GM23338 (cell line): ENCODE data around the gene MAPRE3.

Experiments
- CREB1 ChIP-seq: fragments of 250-450 bp; sonication (Bioruptor Pico); IDR thresholded peaks from 2 replicates; pipeline ENCODE4 v1.5.0; 2020; ENCODE audit warnings: low read depth, mild to moderate bottlenecking, moderate library complexity
- EZH2 ChIP-seq: fragments of 200-600 bp; sonication (generic); IDR thresholded peaks from one replicate; pipeline ENCODE4 v1.8.0; 2017; ENCODE audit warnings: antibody characterized with exemption, mild to moderate bottlenecking, low read depth; ENCODE audit not compliant: unreplicated experiment
- EZH2phosphoT487 ChIP-seq: fragments of 200-600 bp; sonication (generic); IDR thresholded peaks from one replicate; pipeline ENCODE4 v1.8.1; 2018; ENCODE audit warnings: antibody characterized with exemption; ENCODE audit not compliant: unreplicated experiment
- JUNB ChIP-seq: IDR thresholded peaks from one replicate; pipeline ENCODE4 v1.6.1; 2016; ENCODE audit warnings: antibody characterized with exemption; ENCODE audit not compliant: unreplicated experiment
- NANOG ChIP-seq: IDR thresholded peaks from 2 replicates; pipeline ENCODE4 v1.6.1; 2016; ENCODE audit warnings: antibody characterized with exemption, borderline replicate concordance
- POLR2AphosphoS5 ChIP-seq: IDR thresholded peaks from 2 replicates; pipeline ENCODE4 v1.6.1; 2016; ENCODE audit warnings: antibody characterized with exemption, low read depth
- STAT1 ChIP-seq: IDR thresholded peaks from one replicate; pipeline ENCODE4 v1.6.1; 2016; ENCODE audit warnings: antibody characterized with exemption; ENCODE audit not compliant: unreplicated experiment
- ZNF114 ChIP-seq: fragments of 250-450 bp; sonication (Bioruptor Pico); IDR thresholded peaks from 2 replicates; pipeline ENCODE4 v1.5.0; 2020; ENCODE audit warnings: mild to moderate bottlenecking, moderate library complexity
- TF ChIP-seq, protein P1 (sequence below), 2 experiments: fragments of 200-600 bp in 1 of 2; sonication (generic) in 1 of 2; conservative IDR thresholded peaks; 2 replicates each; pipeline versions ENCODE4 v1.5.1 to v1.6.1; 2016 to 2017; ENCODE audit warnings: antibody characterized with exemption in 2 of 2, low read depth in 2 of 2, mild to moderate bottlenecking in 2 of 2, moderate library complexity in 1 of 2
- TF ChIP-seq, protein P2 (sequence below): fragments of 250-450 bp; sonication (Bioruptor Pico); IDR thresholded peaks from 2 replicates; pipeline ENCODE4 v1.5.0; 2020; ENCODE audit warnings: mild to moderate bottlenecking, moderate library complexity
- TF ChIP-seq, protein P3 (sequence below): IDR thresholded peaks from one replicate; pipeline ENCODE4 v1.6.1; 2018; ENCODE audit warnings: antibody characterized with exemption; ENCODE audit not compliant: unreplicated experiment
- TF ChIP-seq, protein P4 (sequence below): IDR thresholded peaks from 2 replicates; pipeline ENCODE4 v1.6.1; 2016; ENCODE audit warnings: antibody characterized with exemption

DNA sequence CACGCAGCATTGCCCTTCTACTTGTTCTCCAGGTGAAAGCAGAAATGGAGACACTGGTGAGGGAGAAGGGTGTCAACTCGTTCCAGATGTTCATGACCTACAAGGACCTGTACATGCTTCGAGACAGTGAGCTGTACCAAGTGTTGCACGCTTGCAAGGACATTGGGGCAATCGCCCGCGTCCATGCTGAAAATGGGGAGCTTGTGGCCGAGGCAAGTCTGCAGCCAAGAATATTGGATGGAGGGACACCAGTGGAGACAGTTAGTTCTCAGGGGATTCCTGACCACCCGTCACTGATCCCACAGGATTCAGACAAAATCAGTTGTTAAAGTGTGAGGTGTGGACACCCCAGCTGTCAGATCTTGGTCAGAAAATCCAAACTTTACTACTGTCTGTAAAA, 43.2 kb upstream of the MAPRE3 start:
- no peak for TF ChIP-seq POLR2AphosphoS5
- TF ChIP-seq, protein P1, sequence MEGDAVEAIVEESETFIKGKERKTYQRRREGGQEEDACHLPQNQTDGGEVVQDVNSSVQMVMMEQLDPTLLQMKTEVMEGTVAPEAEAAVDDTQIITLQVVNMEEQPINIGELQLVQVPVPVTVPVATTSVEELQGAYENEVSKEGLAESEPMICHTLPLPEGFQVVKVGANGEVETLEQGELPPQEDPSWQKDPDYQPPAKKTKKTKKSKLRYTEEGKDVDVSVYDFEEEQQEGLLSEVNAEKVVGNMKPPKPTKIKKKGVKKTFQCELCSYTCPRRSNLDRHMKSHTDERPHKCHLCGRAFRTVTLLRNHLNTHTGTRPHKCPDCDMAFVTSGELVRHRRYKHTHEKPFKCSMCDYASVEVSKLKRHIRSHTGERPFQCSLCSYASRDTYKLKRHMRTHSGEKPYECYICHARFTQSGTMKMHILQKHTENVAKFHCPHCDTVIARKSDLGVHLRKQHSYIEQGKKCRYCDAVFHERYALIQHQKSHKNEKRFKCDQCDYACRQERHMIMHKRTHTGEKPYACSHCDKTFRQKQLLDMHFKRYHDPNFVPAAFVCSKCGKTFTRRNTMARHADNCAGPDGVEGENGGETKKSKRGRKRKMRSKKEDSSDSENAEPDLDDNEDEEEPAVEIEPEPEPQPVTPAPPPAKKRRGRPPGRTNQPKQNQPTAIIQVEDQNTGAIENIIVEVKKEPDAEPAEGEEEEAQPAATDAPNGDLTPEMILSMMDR (conservative IDR thresholded peaks at IDR 0.05; ENCODE audit: low read depth in 2 of 2): no peak
- no peak for TF ChIP-seq CREB1
- TF ChIP-seq, protein P2, sequence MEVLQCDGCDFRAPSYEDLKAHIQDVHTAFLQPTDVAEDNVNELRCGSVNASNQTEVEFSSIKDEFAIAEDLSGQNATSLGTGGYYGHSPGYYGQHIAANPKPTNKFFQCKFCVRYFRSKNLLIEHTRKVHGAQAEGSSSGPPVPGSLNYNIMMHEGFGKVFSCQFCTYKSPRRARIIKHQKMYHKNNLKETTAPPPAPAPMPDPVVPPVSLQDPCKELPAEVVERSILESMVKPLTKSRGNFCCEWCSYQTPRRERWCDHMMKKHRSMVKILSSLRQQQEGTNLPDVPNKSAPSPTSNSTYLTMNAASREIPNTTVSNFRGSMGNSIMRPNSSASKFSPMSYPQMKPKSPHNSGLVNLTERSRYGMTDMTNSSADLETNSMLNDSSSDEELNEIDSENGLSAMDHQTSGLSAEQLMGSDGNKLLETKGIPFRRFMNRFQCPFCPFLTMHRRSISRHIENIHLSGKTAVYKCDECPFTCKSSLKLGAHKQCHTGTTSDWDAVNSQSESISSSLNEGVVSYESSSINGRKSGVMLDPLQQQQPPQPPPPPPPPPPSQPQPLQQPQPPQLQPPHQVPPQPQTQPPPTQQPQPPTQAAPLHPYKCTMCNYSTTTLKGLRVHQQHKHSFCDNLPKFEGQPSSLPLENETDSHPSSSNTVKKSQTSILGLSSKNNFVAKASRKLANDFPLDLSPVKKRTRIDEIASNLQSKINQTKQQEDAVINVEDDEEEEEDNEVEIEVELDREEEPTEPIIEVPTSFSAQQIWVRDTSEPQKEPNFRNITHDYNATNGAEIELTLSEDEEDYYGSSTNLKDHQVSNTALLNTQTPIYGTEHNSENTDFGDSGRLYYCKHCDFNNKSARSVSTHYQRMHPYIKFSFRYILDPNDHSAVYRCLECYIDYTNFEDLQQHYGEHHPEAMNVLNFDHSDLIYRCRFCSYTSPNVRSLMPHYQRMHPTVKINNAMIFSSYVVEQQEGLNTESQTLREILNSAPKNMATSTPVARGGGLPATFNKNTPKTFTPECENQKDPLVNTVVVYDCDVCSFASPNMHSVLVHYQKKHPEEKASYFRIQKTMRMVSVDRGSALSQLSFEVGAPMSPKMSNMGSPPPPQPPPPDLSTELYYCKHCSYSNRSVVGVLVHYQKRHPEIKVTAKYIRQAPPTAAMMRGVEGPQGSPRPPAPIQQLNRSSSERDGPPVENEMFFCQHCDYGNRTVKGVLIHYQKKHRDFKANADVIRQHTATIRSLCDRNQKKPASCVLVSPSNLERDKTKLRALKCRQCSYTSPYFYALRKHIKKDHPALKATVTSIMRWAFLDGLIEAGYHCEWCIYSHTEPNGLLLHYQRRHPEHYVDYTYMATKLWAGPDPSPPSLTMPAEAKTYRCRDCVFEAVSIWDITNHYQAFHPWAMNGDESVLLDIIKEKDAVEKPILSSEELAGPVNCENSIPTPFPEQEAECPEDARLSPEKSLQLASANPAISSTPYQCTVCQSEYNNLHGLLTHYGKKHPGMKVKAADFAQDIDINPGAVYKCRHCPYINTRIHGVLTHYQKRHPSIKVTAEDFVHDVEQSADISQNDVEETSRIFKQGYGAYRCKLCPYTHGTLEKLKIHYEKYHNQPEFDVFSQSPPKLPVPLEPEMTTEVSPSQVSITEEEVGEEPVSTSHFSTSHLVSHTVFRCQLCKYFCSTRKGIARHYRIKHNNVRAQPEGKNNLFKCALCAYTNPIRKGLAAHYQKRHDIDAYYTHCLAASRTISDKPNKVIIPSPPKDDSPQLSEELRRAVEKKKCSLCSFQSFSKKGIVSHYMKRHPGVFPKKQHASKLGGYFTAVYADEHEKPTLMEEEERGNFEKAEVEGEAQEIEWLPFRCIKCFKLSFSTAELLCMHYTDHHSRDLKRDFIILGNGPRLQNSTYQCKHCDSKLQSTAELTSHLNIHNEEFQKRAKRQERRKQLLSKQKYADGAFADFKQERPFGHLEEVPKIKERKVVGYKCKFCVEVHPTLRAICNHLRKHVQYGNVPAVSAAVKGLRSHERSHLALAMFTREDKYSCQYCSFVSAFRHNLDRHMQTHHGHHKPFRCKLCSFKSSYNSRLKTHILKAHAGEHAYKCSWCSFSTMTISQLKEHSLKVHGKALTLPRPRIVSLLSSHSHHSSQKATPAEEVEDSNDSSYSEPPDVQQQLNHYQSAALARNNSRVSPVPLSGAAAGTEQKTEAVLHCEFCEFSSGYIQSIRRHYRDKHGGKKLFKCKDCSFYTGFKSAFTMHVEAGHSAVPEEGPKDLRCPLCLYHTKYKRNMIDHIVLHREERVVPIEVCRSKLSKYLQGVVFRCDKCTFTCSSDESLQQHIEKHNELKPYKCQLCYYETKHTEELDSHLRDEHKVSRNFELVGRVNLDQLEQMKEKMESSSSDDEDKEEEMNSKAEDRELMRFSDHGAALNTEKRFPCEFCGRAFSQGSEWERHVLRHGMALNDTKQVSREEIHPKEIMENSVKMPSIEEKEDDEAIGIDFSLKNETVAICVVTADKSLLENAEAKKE (CRISPR knock-in tag): no peak
- no peak for TF ChIP-seq EZH2
- TF ChIP-seq, protein P3, sequence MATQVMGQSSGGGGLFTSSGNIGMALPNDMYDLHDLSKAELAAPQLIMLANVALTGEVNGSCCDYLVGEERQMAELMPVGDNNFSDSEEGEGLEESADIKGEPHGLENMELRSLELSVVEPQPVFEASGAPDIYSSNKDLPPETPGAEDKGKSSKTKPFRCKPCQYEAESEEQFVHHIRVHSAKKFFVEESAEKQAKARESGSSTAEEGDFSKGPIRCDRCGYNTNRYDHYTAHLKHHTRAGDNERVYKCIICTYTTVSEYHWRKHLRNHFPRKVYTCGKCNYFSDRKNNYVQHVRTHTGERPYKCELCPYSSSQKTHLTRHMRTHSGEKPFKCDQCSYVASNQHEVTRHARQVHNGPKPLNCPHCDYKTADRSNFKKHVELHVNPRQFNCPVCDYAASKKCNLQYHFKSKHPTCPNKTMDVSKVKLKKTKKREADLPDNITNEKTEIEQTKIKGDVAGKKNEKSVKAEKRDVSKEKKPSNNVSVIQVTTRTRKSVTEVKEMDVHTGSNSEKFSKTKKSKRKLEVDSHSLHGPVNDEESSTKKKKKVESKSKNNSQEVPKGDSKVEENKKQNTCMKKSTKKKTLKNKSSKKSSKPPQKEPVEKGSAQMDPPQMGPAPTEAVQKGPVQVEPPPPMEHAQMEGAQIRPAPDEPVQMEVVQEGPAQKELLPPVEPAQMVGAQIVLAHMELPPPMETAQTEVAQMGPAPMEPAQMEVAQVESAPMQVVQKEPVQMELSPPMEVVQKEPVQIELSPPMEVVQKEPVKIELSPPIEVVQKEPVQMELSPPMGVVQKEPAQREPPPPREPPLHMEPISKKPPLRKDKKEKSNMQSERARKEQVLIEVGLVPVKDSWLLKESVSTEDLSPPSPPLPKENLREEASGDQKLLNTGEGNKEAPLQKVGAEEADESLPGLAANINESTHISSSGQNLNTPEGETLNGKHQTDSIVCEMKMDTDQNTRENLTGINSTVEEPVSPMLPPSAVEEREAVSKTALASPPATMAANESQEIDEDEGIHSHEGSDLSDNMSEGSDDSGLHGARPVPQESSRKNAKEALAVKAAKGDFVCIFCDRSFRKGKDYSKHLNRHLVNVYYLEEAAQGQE: no peak
- no peak for TF ChIP-seq EZH2phosphoT487
- TF ChIP-seq NANOG: no peak
- no peak for TF ChIP-seq JUNB
- TF ChIP-seq, protein P4, sequence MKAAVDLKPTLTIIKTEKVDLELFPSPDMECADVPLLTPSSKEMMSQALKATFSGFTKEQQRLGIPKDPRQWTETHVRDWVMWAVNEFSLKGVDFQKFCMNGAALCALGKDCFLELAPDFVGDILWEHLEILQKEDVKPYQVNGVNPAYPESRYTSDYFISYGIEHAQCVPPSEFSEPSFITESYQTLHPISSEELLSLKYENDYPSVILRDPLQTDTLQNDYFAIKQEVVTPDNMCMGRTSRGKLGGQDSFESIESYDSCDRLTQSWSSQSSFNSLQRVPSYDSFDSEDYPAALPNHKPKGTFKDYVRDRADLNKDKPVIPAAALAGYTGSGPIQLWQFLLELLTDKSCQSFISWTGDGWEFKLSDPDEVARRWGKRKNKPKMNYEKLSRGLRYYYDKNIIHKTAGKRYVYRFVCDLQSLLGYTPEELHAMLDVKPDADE: no peak
- TF ChIP-seq ZNF114: no peak
- TF ChIP-seq STAT1: no peak
